Keratinocyte (primary cell): Measurements from ENCODE around the gene TUBA1A.
"Not testable (repeated sequence)": the region's sequence is repeated elsewhere in the genome, so short reads cannot be mapped to it uniquely, and the experiment has no call there.

Experiments
- CTCF ChIP-seq, 3 experiments: IDR thresholded peaks in 1 of 3; conservative IDR thresholded peaks in 1 of 3; optimal IDR thresholded peaks in 1 of 3; 2 replicates in 2 of 3; 3 replicates in 1 of 3; pipeline versions ENCODE3 to v1.5.1; 2011; ENCODE audit warnings: low read length in 3 of 3, mild to moderate bottlenecking in 3 of 3, moderate library complexity in 2 of 3, control low read depth in 1 of 3, inconsistent platforms in 1 of 3; ENCODE audit not compliant: insufficient read depth in 2 of 3; ENCODE audit errors: extremely low read depth in 1 of 3
- EZH2 ChIP-seq: IDR thresholded peaks from one replicate; pipeline ENCODE4 v1.6.1; 2012; ENCODE audit warnings: inconsistent platforms, mild to moderate bottlenecking, low read length, moderate library complexity

GRCh38 chr12:49191498-49191897 lies 2.6 kb upstream of the TUBA1A start:
- TF ChIP-seq EZH2; CTCF (optimal IDR thresholded peaks at IDR 0.05 in 1 of 3, IDR thresholded peaks at IDR 0.05 in 1 of 3, conservative IDR thresholded peaks at IDR 0.05 in 1 of 3; ENCODE audit: extremely low read depth in 1 of 3, insufficient read depth in 2 of 3, low read length in 3 of 3): not testable (repeated sequence)
